ENCODE measurements around the gene PAX8. TPM values are rescaled to one million over a fixed set of nuclear protein-coding genes. Genes with fewer than 3 reads are reported as not detected.
"Not testable (repeated sequence)": the region's sequence is repeated elsewhere in the genome, so short reads cannot be mapped to it uniquely, and the experiment has no call there.

PAX8 gene
- total RNA-seq, 6 experiments from 2014 or later, result 0.33 to 6.7 (median 5.1) TPM

GRCh38 chr2:113305146-113305545 is 26.4 kb upstream of the PAX8 start:
- H3K4me1 Mint-ChIP-seq (ENCODE audit: low read depth), result peaks cover 16% of the 10 kb centered on the region
- no peak for TF ChIP-seq CTCF (IDR thresholded peaks at IDR 0.05)
- H3K9me3 Mint-ChIP-seq, result no peaks in the 10 kb centered on the region
- H3K4me3 Mint-ChIP-seq, result no peak overlapping the region
- no peak for DNase-seq
- no peak overlapping the region for H3K27ac Mint-ChIP-seq
- peaks cover 19% of the 10 kb centered on the region for H3K27me3 Mint-ChIP-seq (ENCODE audit: insufficient read depth)
- H3K36me3 Mint-ChIP-seq (ENCODE audit: low read depth), result no peaks in the 10 kb centered on the region

- Mint-ChIP-seq H3K4me1 (ENCODE audit: low read depth) (peaks cover 11% of the 10 kb centered on the region), H3K4me3 (no peak overlapping the region), H3K36me3 (ENCODE audit: low read depth) (no peaks in the 10 kb centered on the region), H3K27me3 (ENCODE audit: insufficient read depth) (peaks cover 19% of the 10 kb centered on the region), H3K27ac (no peak overlapping the region), H3K9me3 (no peaks in the 10 kb centered on the region)
- TF ChIP-seq CTCF (IDR thresholded peaks at IDR 0.05), result no peak
- no peak for DNase-seq
Measured at GRCh38 chr2:113304702-113305101, 26.0 kb upstream of the PAX8 start.

- H3K36me3 Mint-ChIP-seq (ENCODE audit: low read depth); DNase-seq; H3K27ac Mint-ChIP-seq; H3K4me3 Mint-ChIP-seq; H3K9me3 Mint-ChIP-seq; H3K4me1 Mint-ChIP-seq (ENCODE audit: low read depth): not testable (repeated sequence)
- H3K27me3 Mint-ChIP-seq (ENCODE audit: insufficient read depth), result peaks cover 13% of the 10 kb centered on the region
Measured at GRCh38 chr2:113302216-113302980, 23.7 kb upstream of the PAX8 start.

GRCh38 chr2:113300281-113300680 is 21.6 kb upstream of the PAX8 start:
- H3K4me1 Mint-ChIP-seq (ENCODE audit: low read depth), result no peaks in the 10 kb centered on the region
- no peak for DNase-seq
- no peaks in the 10 kb centered on the region for H3K36me3 Mint-ChIP-seq (ENCODE audit: low read depth)
- H3K4me3 Mint-ChIP-seq, result no peak overlapping the region
- TF ChIP-seq CTCF (IDR thresholded peaks at IDR 0.05), result no peak
- H3K27ac Mint-ChIP-seq, result no peak overlapping the region
- no peaks in the 10 kb centered on the region for H3K9me3 Mint-ChIP-seq
- peaks cover 8% of the 10 kb centered on the region for H3K27me3 Mint-ChIP-seq (ENCODE audit: insufficient read depth)

GRCh38 chr2:113298176-113298575 is 19.5 kb upstream of the PAX8 start:
- Mint-ChIP-seq H3K4me3 (no peak overlapping the region), H3K36me3 (ENCODE audit: low read depth) (no peaks in the 10 kb centered on the region), H3K4me1 (ENCODE audit: low read depth) (no peaks in the 10 kb centered on the region), H3K27ac (no peak overlapping the region), H3K27me3 (ENCODE audit: insufficient read depth) (no peaks in the 10 kb centered on the region; the same call in 1 of the 2 replicates), H3K9me3 (no peaks in the 10 kb centered on the region)
- no peak for DNase-seq
- no peak for TF ChIP-seq CTCF (IDR thresholded peaks at IDR 0.05)

GRCh38 chr2:113297590-113297989 is 18.9 kb upstream of the PAX8 start:
- H3K27ac Mint-ChIP-seq; H3K4me3 Mint-ChIP-seq; H3K9me3 Mint-ChIP-seq; H3K27me3 Mint-ChIP-seq (ENCODE audit: insufficient read depth); H3K4me1 Mint-ChIP-seq (ENCODE audit: low read depth); H3K36me3 Mint-ChIP-seq (ENCODE audit: low read depth): not testable (repeated sequence)
- TF ChIP-seq CTCF (IDR thresholded peaks at IDR 0.05), result peak; percentile 42
- DNase-seq, result peak; percentile 33

All from HFFc6 (cell line).